ENCODE data around the gene TBC1D28. TPM values are rescaled to one million over a fixed set of nuclear protein-coding genes. Genes with fewer than 3 reads are reported as not detected.
"Not testable (repeated sequence)": the region's sequence is repeated elsewhere in the genome, so short reads cannot be mapped to it uniquely, and the experiment has no call there.

TBC1D28 gene
- not detected in 2 replicates for polyA plus RNA-seq (2012; rRNA removed)
- not detected in 2 replicates for polyA plus RNA-seq (2012; cell fraction: cytosol; rRNA removed)
- 0.02 TPM in 1 of 2 replicates, not detected in the other for polyA plus RNA-seq (2012; cell fraction: nucleus; rRNA removed)

DNA sequence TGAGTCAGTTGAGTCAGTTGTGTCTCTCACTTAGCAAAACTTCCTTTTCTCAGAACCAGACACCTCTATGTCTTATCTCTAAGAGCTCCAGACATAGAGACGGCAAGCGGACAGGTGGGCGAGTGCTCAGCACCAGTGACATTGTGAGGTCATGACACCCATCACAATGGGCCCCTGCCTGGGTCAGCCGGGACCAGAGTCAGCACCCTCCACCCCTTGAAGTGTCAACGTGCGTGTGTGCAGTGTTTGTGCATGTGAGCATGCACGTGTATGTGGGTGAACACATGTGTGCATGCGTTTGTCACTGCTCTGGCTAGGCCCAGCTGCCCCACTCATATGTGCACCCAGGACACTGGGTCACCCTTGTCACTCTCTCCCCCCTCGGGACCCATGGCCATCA is at the start of gene TBC1D28:
Gene TBC1D28, minus strand, starts transcription at position 101 of the 400 bp plus-strand sequence. CDS start 3,039 bp downstream, outside the sequence.
- DNase-seq; H3K36me3 ChIP-seq (replicated peaks in 1 of 2; ENCODE audit: control insufficient read depth in 1 of 2, insufficient read depth in 2 of 2, low read length in 1 of 2); H4K20me1 ChIP-seq (ENCODE audit: insufficient read depth); H3K9me3 ChIP-seq; H3K4me3 ChIP-seq (ENCODE audit: low read depth in 2 of 2, low read length in 1 of 2); H2AFZ ChIP-seq (ENCODE audit: low read depth); H3F3A ChIP-seq (replicated peaks; ENCODE audit: insufficient read depth); H3K9me2 ChIP-seq; H3K27me3 ChIP-seq (ENCODE audit: insufficient read depth); H3K9ac ChIP-seq; H3K4me2 ChIP-seq; H3K27ac ChIP-seq (ENCODE audit: low read depth in 2 of 2, low read length in 1 of 2); CTCF ChIA-PET; H3K79me2 ChIP-seq (ENCODE audit: insufficient read depth); H3K4me1 ChIP-seq (ENCODE audit: control insufficient read depth in 1 of 2, insufficient read depth in 2 of 2, low read depth in 1 of 2, low read length in 1 of 2); POLR2A ChIA-PET: not testable (repeated sequence)
- WGBS (ENCODE audit: low lambda C conversion rate): 72% methylated on average over 6 of the region's 9 CpGs

DNA sequence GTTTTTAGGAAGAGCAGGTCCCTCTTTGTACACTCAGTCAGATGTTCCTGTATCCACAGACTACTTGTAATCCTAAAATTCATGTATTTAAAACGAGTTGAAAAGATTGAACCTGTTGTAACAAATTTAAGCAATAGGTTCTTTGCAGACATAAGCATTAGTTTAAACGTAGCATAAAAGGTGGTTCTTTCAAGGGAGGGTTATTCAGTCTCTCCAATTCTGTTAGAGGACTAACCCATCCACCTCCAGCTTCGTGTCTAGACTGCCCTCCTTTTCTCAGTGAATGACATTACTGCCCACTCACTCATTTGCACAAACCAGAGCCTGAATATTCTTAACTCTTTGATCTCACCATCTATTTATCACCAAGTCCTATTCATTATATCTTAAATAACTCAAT is 38.5 kb upstream of the TBC1D28 start:
- H3K9ac ChIP-seq: peak overlapping the region; percentile 68
- 21% methylated on average over 3 of the region's 3 CpGs for WGBS (ENCODE audit: low lambda C conversion rate)
- POLR2A ChIA-PET; H3K79me2 ChIP-seq (ENCODE audit: insufficient read depth); H3K27me3 ChIP-seq (ENCODE audit: insufficient read depth); H3K36me3 ChIP-seq (replicated peaks in 1 of 2; ENCODE audit: control insufficient read depth in 1 of 2, insufficient read depth in 2 of 2, low read length in 1 of 2); H4K20me1 ChIP-seq (ENCODE audit: insufficient read depth); H3F3A ChIP-seq (replicated peaks; ENCODE audit: insufficient read depth); DNase-seq; H3K9me3 ChIP-seq; H3K4me1 ChIP-seq (ENCODE audit: control insufficient read depth in 1 of 2, insufficient read depth in 2 of 2, low read depth in 1 of 2, low read length in 1 of 2); CTCF ChIA-PET; H3K9me2 ChIP-seq: not testable (repeated sequence)
- H3K27ac ChIP-seq (ENCODE audit: low read depth in 2 of 2, low read length in 1 of 2): peak overlapping the region in 1 of 2 experiments; percentile 62; a peak in 2 of 4 replicates
- peak overlapping the region; percentile 69 for H3K4me2 ChIP-seq
- H3K4me3 ChIP-seq (ENCODE audit: low read depth in 2 of 2, low read length in 1 of 2): peak overlapping the region; percentile 53 to 63; a peak in 3 of 4 replicates
- peak overlapping the region; percentile 93; the same call in 1 of the 2 replicates for H2AFZ ChIP-seq (ENCODE audit: low read depth)

DNA sequence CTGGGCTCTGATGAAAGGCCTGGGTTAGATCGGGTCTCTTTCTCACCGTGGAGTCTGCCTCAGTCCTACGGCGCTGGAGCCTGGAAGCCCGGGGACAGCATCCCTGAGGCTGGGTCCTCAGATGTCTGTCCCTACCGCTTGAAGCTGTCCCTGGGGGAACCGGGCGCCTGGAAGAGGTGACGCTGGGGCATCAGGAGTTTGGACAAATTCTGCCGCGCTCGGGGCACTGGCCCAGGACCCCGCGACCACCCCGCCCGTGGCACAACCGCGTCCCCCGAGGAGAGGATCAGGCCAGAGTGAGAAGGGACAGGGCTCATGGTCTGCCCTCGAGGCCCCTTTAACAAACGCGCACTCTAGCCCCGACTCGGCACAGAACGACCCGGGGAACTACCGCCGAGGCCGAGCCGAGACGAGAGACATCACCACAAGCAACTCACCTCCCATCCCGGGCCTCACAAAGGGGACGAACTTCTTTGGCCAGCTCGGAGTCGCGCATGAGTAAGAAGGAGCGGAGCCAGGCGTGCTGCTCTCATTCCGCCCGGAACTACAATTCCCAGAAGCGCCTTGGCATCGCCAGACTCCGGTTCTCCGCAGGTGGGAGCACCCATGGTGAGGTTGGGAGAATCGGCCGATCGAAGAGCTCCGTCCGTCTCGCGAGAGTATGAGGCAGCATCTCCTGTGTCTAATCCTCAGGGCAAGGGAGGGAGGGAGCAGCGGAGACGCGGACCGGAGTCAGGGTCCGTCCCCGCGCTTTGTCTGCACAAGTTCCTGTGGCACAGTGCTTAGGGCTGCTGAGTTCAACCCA is 37.8 kb upstream of the TBC1D28 start, which contains the start of gene FOXO3B:
Gene FOXO3B, minus strand, starts transcription at position 548 of the 805 bp plus-strand sequence. CDS start 663 bp downstream, outside the sequence.
- WGBS (ENCODE audit: low lambda C conversion rate): under 1% methylated on average over 21 of the region's 58 CpGs
- H3K9me3 ChIP-seq; H3K4me1 ChIP-seq (ENCODE audit: control insufficient read depth in 1 of 2, insufficient read depth in 2 of 2, low read depth in 1 of 2, low read length in 1 of 2); POLR2A ChIA-PET; H4K20me1 ChIP-seq (ENCODE audit: insufficient read depth); H3K79me2 ChIP-seq (ENCODE audit: insufficient read depth); H3K9me2 ChIP-seq; H3K27me3 ChIP-seq (ENCODE audit: insufficient read depth); H3F3A ChIP-seq (replicated peaks; ENCODE audit: insufficient read depth); CTCF ChIA-PET; H3K36me3 ChIP-seq (replicated peaks in 1 of 2; ENCODE audit: control insufficient read depth in 1 of 2, insufficient read depth in 2 of 2, low read length in 1 of 2): not testable (repeated sequence)
- DNase-seq: peak; percentile 83
- peak within 1 kb of the TSS; percentile 93; the same call in 1 of the 2 replicates for H2AFZ ChIP-seq (ENCODE audit: low read depth)
- peak within 1 kb of the TSS; percentile 68 for H3K9ac ChIP-seq
- peak within 1 kb of the TSS; percentile 69 for H3K4me2 ChIP-seq
- peak within 1 kb of the TSS in 1 of 2 experiments; percentile 62; a peak in 2 of 4 replicates for H3K27ac ChIP-seq (ENCODE audit: low read depth in 2 of 2, low read length in 1 of 2)
- peak within 1 kb of the TSS; percentile 53 to 63 for H3K4me3 ChIP-seq (ENCODE audit: low read depth in 2 of 2, low read length in 1 of 2)
- TF ChIP-seq CHD2 (IDR thresholded peaks at IDR 0.05; ENCODE audit: low read length, partially characterized antibody): peak; percentile 98
- TF ChIP-seq, protein P1, sequence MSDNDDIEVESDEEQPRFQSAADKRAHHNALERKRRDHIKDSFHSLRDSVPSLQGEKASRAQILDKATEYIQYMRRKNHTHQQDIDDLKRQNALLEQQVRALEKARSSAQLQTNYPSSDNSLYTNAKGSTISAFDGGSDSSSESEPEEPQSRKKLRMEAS (IDR thresholded peaks at IDR 0.05; ENCODE audit: low read depth): peak; percentile 62
- TF ChIP-seq MXI1 (IDR thresholded peaks at IDR 0.05; ENCODE audit: low read depth, low read length): peak; percentile 56; the same call in 1 of the 2 replicates
- TF ChIP-seq POLR2AphosphoS5 (IDR thresholded peaks at IDR 0.05; ENCODE audit: low read depth, low read length): peak; percentile 32; the same call in 1 of the 2 replicates
- peak; percentile 65 for TF ChIP-seq NRF1 (IDR thresholded peaks at IDR 0.05; ENCODE audit: low read depth, low read length)
- TF ChIP-seq, protein P2, sequence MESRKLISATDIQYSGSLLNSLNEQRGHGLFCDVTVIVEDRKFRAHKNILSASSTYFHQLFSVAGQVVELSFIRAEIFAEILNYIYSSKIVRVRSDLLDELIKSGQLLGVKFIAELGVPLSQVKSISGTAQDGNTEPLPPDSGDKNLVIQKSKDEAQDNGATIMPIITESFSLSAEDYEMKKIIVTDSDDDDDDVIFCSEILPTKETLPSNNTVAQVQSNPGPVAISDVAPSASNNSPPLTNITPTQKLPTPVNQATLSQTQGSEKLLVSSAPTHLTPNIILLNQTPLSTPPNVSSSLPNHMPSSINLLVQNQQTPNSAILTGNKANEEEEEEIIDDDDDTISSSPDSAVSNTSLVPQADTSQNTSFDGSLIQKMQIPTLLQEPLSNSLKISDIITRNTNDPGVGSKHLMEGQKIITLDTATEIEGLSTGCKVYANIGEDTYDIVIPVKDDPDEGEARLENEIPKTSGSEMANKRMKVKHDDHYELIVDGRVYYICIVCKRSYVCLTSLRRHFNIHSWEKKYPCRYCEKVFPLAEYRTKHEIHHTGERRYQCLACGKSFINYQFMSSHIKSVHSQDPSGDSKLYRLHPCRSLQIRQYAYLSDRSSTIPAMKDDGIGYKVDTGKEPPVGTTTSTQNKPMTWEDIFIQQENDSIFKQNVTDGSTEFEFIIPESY (IDR thresholded peaks at IDR 0.05; ENCODE audit: borderline replicate concordance, low read depth): peak; percentile 96

DNA sequence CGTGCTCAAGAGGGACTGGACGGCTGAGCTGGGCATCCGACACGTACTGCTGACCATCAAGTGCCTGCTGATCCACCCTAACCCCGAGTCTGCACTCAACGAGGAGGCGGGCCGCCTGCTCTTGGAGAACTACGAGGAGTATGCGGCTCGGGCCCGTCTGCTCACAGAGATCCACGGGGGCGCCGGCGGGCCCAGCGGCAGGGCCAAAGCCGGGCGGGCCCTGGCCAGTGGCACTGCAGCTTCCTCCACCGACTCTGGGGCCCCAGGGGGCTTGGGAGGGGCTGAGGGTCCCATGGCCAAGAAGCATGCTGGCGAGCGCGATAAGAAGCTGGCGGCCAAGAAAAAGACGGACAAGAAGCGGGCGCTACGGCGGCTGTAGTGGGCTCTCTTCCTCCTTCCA is 33.2 kb upstream of the TBC1D28 start:
- DNase-seq; H3K4me1 ChIP-seq (ENCODE audit: control insufficient read depth in 1 of 2, insufficient read depth in 2 of 2, low read depth in 1 of 2, low read length in 1 of 2); POLR2A ChIA-PET; H3K4me2 ChIP-seq; CTCF ChIA-PET; H4K20me1 ChIP-seq (ENCODE audit: insufficient read depth); H3K27ac ChIP-seq (ENCODE audit: low read depth in 2 of 2, low read length in 1 of 2); H3K9me2 ChIP-seq; H3K79me2 ChIP-seq (ENCODE audit: insufficient read depth); H3K4me3 ChIP-seq (ENCODE audit: low read depth in 2 of 2, low read length in 1 of 2); H3K27me3 ChIP-seq (ENCODE audit: insufficient read depth); H3K9ac ChIP-seq; H2AFZ ChIP-seq (ENCODE audit: low read depth); H3K9me3 ChIP-seq; H3F3A ChIP-seq (replicated peaks; ENCODE audit: insufficient read depth): not testable (repeated sequence)
- peaks cover 12 to 20% of the 10 kb centered on the region in 2 experiments for H3K36me3 ChIP-seq (replicated peaks in 1 of 2; ENCODE audit: control insufficient read depth in 1 of 2, insufficient read depth in 2 of 2, low read length in 1 of 2)
- 98% methylated on average over 12 of the region's 29 CpGs for WGBS (ENCODE audit: low lambda C conversion rate)

DNA sequence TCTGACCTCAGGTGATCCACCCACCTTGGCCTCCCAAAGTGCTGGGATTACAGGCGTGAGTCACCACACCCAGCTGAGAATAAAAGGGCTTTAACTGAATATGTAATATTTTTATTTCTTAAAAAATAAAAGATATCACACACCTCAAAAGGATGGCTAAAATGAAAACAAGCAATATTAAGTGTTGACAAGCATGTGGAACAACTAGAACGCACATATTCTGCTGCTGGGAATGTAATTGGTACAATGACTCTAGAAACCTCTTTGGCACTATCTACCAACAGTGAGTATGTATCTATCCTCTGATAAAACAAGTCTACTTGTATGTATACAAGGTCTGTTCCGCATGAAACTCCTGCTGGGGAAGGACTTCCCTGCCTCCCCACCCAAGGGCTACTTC is 32.7 kb upstream of the TBC1D28 start:
- peaks cover 14 to 20% of the 10 kb centered on the region in 2 experiments for H3K36me3 ChIP-seq (replicated peaks in 1 of 2; ENCODE audit: control insufficient read depth in 1 of 2, insufficient read depth in 2 of 2, low read length in 1 of 2)
- H4K20me1 ChIP-seq (ENCODE audit: insufficient read depth); H3K4me3 ChIP-seq (ENCODE audit: low read depth in 2 of 2, low read length in 1 of 2); H3F3A ChIP-seq (replicated peaks; ENCODE audit: insufficient read depth); H3K79me2 ChIP-seq (ENCODE audit: insufficient read depth); H2AFZ ChIP-seq (ENCODE audit: low read depth); POLR2A ChIA-PET; H3K9me2 ChIP-seq; CTCF ChIA-PET; H3K4me1 ChIP-seq (ENCODE audit: control insufficient read depth in 1 of 2, insufficient read depth in 2 of 2, low read depth in 1 of 2, low read length in 1 of 2); DNase-seq; H3K27ac ChIP-seq (ENCODE audit: low read depth in 2 of 2, low read length in 1 of 2); H3K4me2 ChIP-seq; H3K9ac ChIP-seq; H3K27me3 ChIP-seq (ENCODE audit: insufficient read depth); H3K9me3 ChIP-seq: not testable (repeated sequence)
- WGBS (ENCODE audit: low lambda C conversion rate): 98% methylated on average over 3 of the region's 3 CpGs
